Stimulated activated CD4-positive, alpha-beta T cell treated with anti-CD3 and anti-CD28 coated beads, Interleukin-2, amount 100 ng/mL, for 4 hours (primary cell): Measurements from ENCODE around the gene KCNJ18.
"Not testable (repeated sequence)": the region's sequence is repeated elsewhere in the genome, so short reads cannot be mapped to it uniquely, and the experiment has no call there.

Experiments
- DNase-seq: peaks from one replicate; pipeline ENCODE4 v3.0.0-alpha.2; 2020; ENCODE audit warnings: low read depth

The KCNJ18 gene

GRCh38 chr17:21731076-21731475 lies 38.8 kb downstream of the KCNJ18 start:
- DNase-seq: not testable (repeated sequence)

GRCh38 chr17:21733931-21734330 lies 41.6 kb downstream of the KCNJ18 start:
- not testable (repeated sequence) for DNase-seq

GRCh38 chr17:21735814-21736213 lies 43.5 kb downstream of the KCNJ18 start:
- DNase-seq: not testable (repeated sequence)

GRCh38 chr17:21737015-21737580 lies 44.8 kb downstream of the KCNJ18 start:
- DNase-seq: not testable (repeated sequence)

GRCh38 chr17:21738241-21738640 lies 45.9 kb downstream of the KCNJ18 start:
- DNase-seq: not testable (repeated sequence)

GRCh38 chr17:21738877-21739474 lies 46.7 kb downstream of the KCNJ18 start:
- not testable (repeated sequence) for DNase-seq

GRCh38 chr17:21739485-21739884 lies 47.2 kb downstream of the KCNJ18 start:
- not testable (repeated sequence) for DNase-seq

GRCh38 chr17:21740836-21741235 lies 48.5 kb downstream of the KCNJ18 start:
- DNase-seq: not testable (repeated sequence)

GRCh38 chr17:21741520-21741919 lies 49.2 kb downstream of the KCNJ18 start:
- not testable (repeated sequence) for DNase-seq

GRCh38 chr17:21742326-21742725 lies 50.0 kb downstream of the KCNJ18 start:
- DNase-seq: no peak

GRCh38 chr17:21744151-21744550 lies 51.8 kb downstream of the KCNJ18 start:
- DNase-seq: not testable (repeated sequence)

GRCh38 chr17:21744621-21745020 lies 52.3 kb downstream of the KCNJ18 start:
- not testable (repeated sequence) for DNase-seq

GRCh38 chr17:21745385-21746054 lies 53.2 kb downstream of the KCNJ18 start:
- not testable (repeated sequence) for DNase-seq

- not testable (repeated sequence) for DNase-seq
Observed at GRCh38 chr17:21746415-21746814, 54.1 kb downstream of the KCNJ18 start.

- not testable (repeated sequence) for DNase-seq
Observed at GRCh38 chr17:21747195-21747915, 55.0 kb downstream of the KCNJ18 start.

- not testable (repeated sequence) for DNase-seq
Observed at GRCh38 chr17:21748686-21749085, 56.4 kb downstream of the KCNJ18 start.

- not testable (repeated sequence) for DNase-seq
Observed at GRCh38 chr17:21749696-21750531, 57.6 kb downstream of the KCNJ18 start.

- DNase-seq: not testable (repeated sequence)
Observed at GRCh38 chr17:21751111-21751510, 58.8 kb downstream of the KCNJ18 start.
